Activated CD4-positive, alpha-beta T cell treated with anti-CD3 and anti-CD28 coated beads, Interleukin-2, amount 50 U/mL, for 48 hours (primary cell): ENCODE measurements around the gene CBR1.

ENCODE experiments used
- DNase-seq, 2 experiments: peaks; one replicate each; pipeline ENCODE4 v3.0.0-alpha.2; 2020

CBR1 gene

DNA sequence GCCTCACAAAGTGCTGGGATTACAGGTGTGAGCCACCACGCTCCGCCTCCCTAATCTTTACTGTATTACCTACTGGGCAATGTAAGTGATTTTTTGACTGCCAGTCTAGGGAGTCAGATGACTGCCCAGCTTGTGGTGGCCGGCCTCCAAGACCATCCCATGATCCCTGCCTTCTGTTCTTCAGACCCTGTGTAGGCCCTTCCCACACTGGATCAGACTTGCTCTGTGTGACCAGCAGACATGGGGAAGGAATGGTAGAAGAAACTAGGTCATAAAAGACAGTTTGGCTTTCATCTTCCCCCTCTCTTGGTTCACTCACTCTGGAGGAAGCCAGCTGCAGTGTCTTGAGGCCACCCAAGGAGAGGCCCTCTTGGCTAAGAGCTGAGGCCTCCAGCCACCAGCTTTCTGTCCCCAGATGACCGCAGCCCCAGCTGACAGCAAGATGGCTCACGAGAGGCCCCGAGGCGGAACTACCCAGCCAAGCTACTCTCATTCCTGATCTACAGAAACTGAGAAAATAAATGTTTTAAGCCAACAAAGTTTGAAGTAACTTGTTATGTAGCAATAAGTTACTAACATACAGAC, 50.6 kb downstream of the CBR1 start:
- DNase-seq = no peak
